EL (cell line): ENCODE data around the gene TMCO5A.
"Not testable (repeated sequence)": the region's sequence is repeated elsewhere in the genome, so short reads cannot be mapped to it uniquely, and the experiment has no call there.

Experiments used
- DNase-seq: peaks from one replicate; pipeline ENCODE4 v3.0.0-alpha.2; 2016

The TMCO5A gene

DNA sequence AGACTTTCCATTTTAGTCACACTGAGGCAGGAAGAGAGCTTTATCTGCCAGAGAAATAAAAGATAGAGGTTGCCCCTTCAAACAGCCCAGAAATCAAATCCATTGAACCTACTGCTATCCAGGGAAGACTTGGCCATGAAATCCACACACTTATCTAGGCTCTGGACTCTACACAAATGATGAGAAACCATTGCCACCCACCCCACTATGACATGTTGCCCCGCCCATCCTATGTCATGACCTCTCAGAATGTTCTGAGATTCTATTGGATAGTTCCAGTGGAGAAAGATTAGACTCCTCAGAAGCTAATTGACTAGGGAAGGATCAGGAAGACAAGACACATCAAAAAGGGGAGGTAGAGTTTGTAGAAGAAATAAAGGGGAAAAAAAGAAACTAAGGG lies at the start of gene TMCO5A:
TMCO5A (plus strand) TSS at position 301 of the 400 bp plus-strand sequence. CDS start 1,684 bp downstream, outside the sequence.
- no peak for DNase-seq

DNA sequence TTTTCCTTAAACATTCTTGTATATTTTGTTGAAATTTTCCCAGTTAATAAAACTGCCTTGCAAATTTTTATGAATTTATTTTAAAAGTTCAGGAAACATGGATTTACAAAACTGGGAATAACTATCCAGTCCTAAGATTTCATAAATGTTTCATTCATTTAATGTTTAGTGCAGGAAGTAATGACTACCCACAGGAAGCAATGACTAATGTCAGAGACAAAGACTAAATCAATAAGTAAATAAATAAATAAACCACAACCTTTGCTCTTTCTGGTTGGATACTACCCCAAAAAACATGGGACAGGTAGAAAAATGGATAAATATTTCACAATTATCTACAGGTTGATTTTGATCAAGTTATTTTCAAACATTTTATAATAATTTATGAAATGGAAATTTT lies 48.8 kb upstream of the TMCO5A start:
- no peak for DNase-seq

DNA sequence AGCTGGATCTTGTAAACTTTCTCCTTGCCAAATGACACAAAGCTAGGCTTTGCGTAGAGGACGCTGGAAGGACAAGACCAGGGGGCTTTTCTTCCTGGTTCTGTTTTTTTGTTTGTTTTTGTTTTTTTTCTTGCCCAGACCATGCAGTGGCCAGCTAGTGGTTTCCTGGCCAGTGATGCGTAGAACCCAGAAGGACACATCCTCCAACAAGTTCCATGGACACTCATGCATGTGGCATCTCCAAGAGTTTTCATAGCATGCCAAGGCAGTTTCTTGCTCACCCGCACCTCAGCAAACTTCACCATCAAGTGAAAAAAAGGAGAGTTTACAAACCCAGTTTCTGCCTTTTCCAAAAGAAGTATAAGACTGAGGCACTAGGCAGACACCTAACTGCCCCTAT lies 46.1 kb upstream of the TMCO5A start:
- peak; percentile 11 for DNase-seq

- peak; percentile 63 for DNase-seq
These were observed 42.6 kb upstream of the TMCO5A start for GRCh38 chr15:37891766-37892368.

GRCh38 chr15:37893309-37893708 lies 41.1 kb upstream of the TMCO5A start:
- no peak for DNase-seq

DNA sequence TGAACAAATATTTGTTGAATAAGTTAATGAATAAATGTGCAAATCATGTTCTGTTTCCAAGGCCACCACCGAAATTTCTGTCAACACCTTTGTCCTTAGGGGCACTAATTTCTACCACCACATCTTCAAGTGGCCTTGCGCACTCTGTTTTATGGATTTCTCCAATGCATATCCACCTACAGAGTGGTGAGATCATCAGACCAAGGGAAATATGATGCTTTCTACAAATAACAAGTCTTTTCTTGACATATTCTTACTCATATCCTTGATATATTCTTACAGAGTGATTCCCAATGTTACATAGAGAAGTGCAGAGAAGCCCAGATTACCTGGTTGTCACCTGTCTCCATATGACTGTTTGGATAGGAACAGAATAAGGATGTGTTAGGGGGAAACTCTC lies 36.1 kb upstream of the TMCO5A start:
- DNase-seq = no peak

- DNase-seq = peak; percentile 94
These were observed 33.9 kb upstream of the TMCO5A start for GRCh38 chr15:37900326-37901221.

GRCh38 chr15:37902126-37902525 lies 32.3 kb upstream of the TMCO5A start:
- DNase-seq = no peak

- DNase-seq = no peak
These were observed 30.4 kb upstream of the TMCO5A start for GRCh38 chr15:37903919-37904625.

- peak; percentile 42 for DNase-seq
These were observed 27.3 kb upstream of the TMCO5A start for GRCh38 chr15:37907136-37907535.

DNA sequence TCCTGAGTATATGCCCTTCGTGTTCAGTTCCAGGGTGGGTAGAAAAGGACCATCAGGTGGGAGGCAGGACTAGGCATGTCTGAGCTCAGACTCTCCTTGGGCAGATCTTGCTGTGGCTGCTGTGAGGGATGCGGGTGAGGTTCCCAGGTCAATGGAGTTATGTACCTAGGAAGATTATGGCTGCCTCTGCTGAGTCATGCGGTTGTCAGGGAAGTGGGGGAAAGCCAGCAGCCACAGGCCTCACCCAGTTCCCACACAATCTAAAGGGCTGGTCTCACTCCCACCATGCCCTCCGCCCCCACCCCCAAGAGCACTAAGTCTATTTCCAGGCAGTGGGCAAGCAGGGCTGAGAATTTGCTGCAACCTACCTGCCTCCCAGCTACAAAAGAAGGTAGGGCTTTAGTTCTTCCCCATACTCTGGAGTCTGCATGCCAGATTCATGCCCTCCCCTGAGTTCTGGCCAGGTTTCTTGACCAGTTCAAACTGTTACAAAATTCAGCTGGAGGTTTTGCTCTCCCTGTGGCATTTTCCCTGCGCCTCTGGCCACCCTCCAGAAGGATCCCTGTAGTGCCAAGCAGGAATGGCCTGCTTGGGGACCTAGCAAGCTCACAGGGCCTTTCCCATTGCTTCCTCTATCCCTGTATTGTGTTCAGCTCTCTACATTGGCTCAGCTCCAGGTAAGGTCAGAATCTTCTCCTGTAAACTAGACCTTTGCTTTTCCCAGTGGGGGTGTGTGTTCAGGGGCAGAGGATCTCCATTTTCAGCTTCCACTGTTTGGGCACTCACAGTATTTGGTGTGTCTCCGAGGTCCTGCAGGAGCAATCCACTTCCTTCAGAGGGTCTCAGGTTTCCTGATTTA lies 12.7 kb upstream of the TMCO5A start:
- DNase-seq = peak; percentile 17

DNA sequence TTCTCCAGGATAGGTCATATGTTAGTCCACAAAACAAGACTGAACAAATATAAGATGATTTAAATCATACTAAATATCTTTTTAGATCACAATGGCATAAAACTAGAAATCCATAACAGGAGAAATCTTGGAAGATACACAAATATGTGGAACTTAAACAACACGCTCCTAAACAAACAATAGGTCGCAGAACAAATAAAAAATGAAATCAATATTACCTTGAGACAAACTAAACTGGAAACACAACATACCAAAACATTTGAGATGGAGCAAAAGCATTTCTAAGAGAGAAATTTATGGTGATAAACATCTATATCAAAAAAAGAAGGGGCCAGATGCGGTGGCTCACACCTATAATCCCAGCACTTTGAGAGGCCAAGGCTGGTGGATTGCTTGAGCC lies 8.3 kb upstream of the TMCO5A start:
- DNase-seq = no peak

GRCh38 chr15:37929238-37929637 lies 5.2 kb upstream of the TMCO5A start:
- peak; percentile 8 for DNase-seq

- DNase-seq = peak; percentile 45
These were observed 3.1 kb upstream of the TMCO5A start for GRCh38 chr15:37931321-37931720.

DNA sequence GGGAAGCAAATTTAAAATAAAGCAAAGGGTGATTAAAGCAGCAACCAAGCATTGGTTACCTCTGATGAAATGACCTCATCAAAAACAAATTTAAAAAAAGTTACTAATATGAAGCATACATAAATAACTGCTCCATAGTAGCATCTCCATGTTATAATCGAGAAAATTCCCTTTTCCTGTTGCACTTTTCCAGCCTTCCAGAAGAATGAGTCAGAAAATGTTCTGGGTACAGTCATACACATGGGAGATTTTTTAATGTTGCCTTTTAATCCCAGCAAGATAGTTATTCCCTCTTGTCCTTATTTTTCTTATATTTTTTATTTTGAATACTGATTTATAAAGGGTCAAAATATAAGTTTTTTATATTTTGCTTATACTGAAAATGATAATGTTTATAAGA lies 2.6 kb upstream of the TMCO5A start:
- DNase-seq = peak; percentile 75

DNA sequence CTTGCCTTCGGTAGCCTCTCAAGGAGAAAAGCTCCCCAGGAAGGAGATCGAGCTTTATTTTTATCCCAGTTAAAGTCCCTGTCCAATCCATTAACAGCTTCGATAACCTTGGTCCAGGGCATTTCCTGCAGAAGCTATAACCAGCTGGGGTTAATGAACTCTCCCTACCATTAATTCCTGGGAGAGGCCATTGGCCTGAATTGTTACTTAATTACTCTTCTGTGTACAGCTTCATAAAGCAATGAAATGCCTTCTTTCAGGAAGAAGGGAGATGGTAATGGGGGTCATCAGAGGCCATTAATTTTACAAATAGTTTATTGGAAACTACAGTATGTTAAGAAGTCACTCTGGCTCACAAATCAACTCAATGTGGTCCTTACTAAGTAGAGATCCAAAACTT lies 1.9 kb upstream of the TMCO5A start:
- no peak for DNase-seq

GRCh38 chr15:37933666-37934065 lies 774 bp upstream of the TMCO5A start:
- DNase-seq = peak; percentile 54

DNA sequence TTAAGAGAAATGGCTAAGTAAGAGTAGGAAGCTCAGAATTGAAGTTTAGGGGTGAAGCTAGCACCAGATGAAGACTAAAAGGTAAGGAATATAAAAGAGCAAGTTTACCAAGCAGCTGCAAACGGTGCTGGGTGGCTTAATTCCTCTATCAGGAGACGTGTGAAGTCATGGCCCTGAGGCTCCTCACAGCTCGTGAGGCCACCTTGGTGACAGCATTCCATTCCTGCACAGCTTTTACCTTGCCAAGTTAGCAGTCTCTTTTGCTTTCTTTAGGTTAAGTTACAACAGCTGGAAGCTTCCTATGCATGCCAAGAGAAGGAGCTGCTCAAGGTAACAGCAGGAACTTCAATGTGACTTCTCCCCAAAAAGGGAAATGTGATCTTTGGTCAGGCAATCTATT lies 6.4 kb downstream of the TMCO5A start:
- DNase-seq = no peak

DNA sequence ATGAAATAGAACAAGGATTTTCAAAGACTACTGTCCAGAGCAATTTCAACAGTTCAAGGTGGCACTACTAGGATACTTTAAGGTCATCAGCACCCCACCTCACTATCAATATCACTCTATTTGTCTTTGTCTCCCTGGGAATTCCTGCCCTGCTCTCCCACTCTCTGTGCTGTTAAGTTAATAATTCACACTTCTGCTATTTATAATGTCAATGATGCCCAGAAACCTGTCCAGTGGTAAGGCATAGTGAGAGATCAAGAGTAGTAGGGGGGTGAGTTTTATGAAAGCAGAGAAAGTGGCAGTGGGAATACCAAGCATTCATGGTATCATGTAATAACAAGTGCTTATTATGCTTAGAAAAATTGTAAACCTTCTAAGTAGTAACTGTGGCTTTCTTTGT lies 7.3 kb downstream of the TMCO5A start:
- no peak for DNase-seq

DNA sequence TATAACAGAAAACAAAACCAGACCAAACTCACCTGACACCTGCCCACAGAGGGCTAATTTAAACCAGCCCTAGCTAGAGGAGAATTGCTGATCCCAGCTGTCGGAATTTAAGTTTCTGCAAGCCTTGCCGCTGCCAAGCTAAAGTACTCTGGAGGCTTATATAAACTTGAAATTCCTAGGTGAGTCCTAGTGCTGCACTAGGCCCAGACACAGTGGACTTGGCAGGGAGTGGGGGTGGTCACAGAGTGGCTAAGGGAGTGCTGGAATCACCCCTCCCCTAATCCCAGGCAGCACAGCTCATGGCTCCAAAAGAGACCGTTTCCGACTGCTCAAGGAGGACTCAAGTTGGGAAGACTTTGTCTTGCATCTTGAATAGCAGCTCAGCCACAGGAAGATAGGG lies 17.6 kb downstream of the TMCO5A start:
- no peak for DNase-seq

DNA sequence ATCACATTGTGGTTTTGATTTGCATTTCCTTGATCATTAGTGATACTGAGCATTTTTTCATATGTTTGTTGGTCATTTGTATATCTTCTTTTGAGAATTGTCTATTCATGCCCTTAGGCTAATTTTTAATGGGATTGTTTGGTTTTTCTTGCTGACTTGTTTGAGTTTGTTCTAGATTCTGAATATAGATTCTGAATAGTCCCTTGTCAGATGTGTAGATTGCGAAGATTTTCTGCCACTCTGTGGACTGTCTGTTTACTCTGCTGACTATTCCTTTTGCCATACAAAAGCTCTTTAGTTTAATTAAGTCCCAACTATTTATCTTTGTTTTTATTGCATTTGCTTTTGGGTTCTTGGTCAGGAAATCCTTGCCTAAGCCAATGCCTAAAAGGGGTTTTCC lies 26.3 kb downstream of the TMCO5A start:
- not testable (repeated sequence) for DNase-seq

DNA sequence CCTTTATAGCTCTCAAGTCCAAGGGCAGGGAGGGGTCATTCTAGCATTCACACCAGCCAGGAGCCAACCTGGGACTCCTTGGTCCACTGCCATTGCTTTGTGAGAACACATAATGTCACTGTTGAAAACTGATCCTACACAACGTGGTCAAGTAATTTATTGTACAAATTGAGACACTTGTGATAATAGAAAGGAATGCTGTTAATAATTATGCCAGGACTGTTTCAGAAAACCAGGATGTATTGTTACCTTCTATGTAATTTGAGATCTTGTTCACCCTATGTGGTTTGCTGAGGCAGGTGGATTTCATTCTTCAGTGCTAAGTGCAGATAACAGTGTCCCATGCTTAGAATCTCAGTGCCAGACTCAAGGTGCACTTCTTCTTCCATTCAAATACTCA lies 33.3 kb downstream of the TMCO5A start:
- DNase-seq = no peak

- DNase-seq = peak; percentile 6
These were observed 39.4 kb downstream of the TMCO5A start for GRCh38 chr15:37973856-37974255.
